GM19238 (cell line): Measurements from ENCODE around the gene CLCN4.

ENCODE experiments used
- DNase-seq: peaks from one replicate; pipeline ENCODE4 v3.0.0; 2011; ENCODE audit warnings: low spot score; ENCODE audit not compliant: insufficient read length

CLCN4 gene

GRCh38 chrX:10193587-10193986, 36.8 kb downstream of the CLCN4 start:
- no peak for DNase-seq

GRCh38 chrX:10195425-10195824, 38.6 kb downstream of the CLCN4 start:
- DNase-seq: no peak

DNA sequence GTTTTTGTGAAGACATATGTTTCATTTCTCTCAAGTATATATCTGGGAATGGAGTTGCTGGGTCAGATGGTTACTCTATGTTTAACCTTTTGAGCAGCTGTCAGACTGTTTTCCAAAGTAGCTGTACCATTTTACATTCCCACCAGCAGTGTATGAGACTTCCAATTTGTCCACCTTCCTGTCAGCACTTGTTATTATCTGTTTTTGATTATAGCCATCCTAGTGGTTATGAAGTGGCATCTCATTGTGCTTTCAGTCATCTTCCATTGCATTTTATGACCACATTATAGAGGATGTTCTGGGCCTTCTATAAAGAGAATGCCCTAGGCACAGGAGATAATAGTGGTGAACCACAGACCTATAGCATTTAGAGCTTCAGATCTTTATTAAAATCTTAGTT, 39.2 kb downstream of the CLCN4 start:
- DNase-seq: no peak

- DNase-seq: no peak
Measured at GRCh38 chrX:10197279-10198210, 40.8 kb downstream of the CLCN4 start.

DNA sequence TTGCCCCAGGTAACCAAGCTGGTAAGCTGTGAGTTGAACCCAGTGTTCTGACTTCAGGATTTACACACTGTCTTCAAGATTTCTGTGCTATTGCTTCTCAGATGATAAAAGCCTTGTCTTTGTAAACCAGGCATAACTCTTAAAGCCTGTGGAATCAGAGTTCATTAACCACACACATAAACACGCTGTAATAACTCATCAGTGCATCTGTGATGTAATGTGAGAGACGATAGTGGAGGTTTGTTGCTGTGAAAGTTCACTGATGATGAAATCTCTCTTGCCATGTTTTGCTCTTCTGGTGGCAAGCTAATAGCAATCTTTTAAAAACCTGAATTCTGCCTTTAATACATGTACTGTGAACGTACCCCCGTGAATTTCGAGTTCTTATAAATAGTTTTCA, 41.5 kb downstream of the CLCN4 start:
- DNase-seq: no peak

- DNase-seq: no peak
Measured at GRCh38 chrX:10199212-10199611, 42.4 kb downstream of the CLCN4 start.

DNA sequence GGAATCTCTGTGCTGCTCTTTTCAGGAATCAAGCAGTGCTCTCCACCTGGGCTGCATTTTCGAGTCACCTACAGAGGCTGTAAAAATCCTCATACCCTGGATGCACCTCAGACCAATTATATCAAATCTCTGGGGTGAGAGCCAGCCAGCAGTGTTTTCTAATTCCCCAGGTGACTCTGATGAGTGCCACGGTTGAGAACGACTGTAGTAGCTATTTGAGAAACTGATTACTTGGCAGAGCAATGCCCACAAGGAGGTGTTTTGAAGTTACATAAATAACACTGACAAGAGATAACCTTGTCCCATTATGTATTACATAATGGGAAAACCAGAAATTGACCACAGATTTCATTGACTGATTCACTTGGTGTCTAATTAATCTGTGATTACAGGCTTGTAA, 46.8 kb downstream of the CLCN4 start:
- DNase-seq: no peak

- no peak for DNase-seq
Measured at GRCh38 chrX:10206317-10206716, 49.5 kb downstream of the CLCN4 start.

DNA sequence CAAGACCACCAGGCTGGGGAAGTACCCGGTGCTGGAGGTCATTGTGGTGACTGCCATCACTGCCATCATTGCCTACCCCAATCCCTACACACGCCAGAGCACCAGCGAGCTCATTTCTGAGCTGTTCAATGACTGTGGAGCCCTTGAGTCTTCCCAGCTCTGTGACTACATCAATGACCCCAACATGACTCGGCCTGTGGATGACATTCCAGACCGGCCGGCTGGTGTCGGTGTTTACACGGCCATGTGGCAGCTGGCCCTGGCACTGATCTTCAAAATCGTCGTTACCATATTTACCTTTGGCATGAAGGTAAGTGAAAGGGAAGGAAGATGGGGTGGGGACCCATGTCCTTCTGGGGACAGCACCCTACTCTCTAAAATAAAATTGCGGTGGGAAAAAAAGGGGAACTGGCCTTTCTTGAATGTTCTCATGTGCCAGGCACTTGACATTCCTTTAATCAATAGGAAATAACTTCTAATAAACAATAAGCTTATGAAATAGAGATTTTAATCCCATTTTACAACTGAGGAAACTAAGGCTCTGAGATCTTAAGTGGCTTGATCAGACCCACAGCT, 51.6 kb downstream of the CLCN4 start:
- DNase-seq: no peak

- no peak for DNase-seq
Measured at GRCh38 chrX:10208953-10209352, 52.2 kb downstream of the CLCN4 start.

DNA sequence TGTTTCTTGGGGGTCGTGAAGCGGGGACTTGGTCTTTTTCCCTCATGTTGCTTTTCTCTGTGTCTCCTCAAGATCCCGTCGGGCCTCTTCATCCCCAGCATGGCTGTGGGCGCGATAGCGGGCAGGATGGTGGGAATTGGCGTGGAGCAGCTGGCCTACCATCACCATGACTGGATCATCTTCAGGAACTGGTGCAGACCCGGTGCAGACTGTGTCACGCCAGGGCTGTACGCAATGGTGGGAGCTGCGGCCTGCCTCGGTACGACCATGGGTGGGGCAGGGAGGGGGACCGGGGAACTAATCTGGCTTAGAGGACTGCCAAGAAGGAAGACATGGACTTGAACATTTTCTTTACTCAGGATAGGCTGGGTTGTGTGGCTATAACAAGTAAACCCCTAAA, 55.6 kb downstream of the CLCN4 start:
- no peak for DNase-seq

DNA sequence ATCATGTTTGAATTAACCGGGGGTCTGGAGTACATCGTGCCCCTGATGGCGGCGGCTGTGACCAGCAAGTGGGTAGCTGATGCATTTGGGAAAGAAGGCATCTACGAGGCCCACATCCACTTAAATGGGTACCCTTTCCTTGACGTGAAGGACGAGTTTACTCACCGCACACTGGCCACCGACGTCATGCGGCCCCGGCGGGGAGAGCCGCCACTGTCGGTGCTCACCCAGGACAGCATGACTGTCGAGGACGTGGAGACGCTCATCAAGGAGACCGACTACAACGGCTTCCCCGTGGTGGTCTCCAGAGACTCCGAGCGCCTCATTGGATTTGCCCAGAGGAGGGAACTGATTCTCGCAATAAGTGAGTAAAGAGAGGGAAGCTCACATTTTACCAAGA, 56.9 kb downstream of the CLCN4 start:
- DNase-seq: no peak

DNA sequence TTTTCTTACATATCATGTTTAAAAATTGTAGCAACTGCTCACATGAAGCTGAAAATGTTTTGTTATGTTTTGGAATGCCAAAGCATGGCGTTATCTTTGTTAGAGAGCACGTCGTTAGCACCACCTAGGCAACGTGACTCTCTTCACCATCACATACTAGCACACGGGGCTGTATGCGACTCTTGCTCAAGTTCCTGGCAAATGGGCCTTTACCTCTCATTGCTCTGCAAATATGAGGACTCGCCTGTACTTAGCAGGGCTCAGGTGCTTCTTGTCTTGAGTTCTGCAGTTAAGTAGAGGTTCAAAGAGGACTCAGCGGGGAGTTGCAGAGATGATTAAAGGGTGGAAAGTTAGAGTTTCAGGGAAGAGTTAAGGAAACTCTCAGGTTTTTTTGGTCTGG, 59.4 kb downstream of the CLCN4 start:
- DNase-seq: no peak

- DNase-seq: no peak
Measured at GRCh38 chrX:10217198-10217597, 60.4 kb downstream of the CLCN4 start.

DNA sequence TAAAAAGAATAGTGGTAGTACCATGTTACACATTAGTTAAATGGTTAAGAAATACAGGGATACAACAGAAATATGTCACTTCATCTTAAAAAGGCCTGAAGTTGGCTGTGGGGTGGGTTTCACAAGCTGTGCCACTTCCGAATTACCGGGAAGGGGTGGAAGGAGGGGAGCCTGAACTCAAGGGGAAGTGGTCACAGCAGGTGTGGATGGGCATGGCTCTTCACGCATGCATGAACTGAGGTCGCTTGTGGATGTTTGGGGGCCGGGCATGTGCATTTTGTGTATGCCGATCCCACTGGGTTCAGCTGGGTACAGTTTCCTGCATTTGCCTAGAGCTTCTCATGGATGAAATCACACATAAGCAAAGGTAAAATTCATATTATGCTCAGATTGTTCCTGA, 64.9 kb downstream of the CLCN4 start:
- no peak for DNase-seq

- no peak for DNase-seq
Measured at GRCh38 chrX:10223276-10223675, 66.5 kb downstream of the CLCN4 start.

GRCh38 chrX:10223781-10224180, 67.0 kb downstream of the CLCN4 start:
- no peak for DNase-seq

DNA sequence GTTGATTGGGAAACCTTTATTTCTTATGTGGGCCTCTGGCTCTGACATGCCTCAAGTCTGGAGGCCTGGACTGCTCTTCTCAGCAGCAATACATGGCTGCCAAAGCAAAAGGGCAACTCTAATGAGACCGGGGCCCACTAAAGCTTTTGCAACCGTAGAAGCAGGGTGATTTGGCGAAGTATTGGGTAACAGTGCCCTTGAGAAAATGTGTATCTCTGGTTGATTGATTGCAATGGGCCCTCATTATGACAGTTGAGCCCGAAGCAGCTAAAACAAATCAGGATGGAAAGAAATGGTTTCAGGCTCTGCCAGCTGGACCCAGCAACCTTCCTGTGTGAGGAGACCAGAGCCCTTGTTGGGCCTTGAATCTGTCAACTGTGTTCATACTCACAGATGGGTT, 73.4 kb downstream of the CLCN4 start:
- DNase-seq: no peak

GRCh38 chrX:10231461-10231860, 74.7 kb downstream of the CLCN4 start:
- no peak for DNase-seq

GRCh38 chrX:10233173-10233572, 76.4 kb downstream of the CLCN4 start:
- no peak for DNase-seq

DNA sequence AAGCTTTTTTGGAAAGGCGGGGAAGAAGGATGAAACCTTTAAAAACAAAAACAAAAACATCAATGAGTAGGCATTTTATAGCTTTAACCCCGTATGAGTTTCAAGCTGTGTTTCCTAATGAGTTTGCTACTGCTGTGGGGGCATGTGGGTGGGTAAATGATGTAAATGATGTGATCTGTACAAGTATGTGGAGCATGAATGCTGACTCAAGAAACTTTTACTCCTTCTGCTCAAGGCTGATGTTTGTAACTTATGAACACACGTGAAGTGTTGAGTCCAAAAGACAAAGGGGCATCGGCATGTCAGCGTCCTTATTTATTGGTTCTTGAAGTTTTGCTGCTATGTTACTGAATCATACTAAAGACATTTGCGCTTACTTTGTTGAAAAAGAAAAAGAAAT, 76.9 kb downstream of the CLCN4 start:
- DNase-seq: no peak

DNA sequence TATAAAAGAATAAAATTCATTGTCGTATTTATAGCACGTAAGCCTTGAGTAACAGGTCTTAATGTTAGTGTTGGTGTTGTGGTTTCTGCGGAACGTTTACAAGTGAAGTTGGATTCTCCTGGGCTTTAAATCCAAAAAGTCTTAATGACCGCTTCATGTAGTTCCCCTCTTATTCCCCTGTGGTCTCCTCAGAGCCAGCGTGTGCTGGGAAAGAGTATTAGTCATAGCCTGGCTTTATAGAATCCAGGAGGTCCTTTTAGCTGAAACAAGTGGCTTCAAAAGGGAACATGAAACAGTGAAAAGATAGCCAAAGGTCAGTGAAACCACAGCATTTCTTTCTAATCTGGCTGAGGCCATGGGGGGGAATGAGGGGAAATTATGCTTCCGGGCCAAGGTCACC, 79.1 kb downstream of the CLCN4 start:
- DNase-seq: no peak

DNA sequence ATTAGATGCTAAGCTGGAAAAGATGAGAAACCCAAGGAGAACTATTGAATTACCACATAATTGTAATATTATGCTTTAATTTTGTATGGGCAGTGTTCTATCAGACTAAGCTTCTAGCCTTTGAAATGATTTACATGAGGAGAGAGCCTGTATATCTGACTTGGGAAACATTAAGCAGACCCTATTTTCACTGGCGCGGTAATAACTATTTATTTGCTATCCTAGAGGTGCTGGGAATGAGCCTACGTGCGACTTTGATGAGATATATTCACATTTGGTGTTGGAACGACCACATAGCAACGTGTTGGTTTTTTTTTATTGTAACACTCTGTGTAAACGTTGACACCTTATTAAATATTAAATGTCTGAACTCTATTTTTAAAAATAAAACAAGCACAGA, 80.5 kb downstream of the CLCN4 start:
- no peak for DNase-seq
